Measurements from ENCODE around the gene UTP14C.
"Not testable (repeated sequence)": the region's sequence is repeated elsewhere in the genome, so short reads cannot be mapped to it uniquely, and the experiment has no call there.

UTP14C gene, protein sequence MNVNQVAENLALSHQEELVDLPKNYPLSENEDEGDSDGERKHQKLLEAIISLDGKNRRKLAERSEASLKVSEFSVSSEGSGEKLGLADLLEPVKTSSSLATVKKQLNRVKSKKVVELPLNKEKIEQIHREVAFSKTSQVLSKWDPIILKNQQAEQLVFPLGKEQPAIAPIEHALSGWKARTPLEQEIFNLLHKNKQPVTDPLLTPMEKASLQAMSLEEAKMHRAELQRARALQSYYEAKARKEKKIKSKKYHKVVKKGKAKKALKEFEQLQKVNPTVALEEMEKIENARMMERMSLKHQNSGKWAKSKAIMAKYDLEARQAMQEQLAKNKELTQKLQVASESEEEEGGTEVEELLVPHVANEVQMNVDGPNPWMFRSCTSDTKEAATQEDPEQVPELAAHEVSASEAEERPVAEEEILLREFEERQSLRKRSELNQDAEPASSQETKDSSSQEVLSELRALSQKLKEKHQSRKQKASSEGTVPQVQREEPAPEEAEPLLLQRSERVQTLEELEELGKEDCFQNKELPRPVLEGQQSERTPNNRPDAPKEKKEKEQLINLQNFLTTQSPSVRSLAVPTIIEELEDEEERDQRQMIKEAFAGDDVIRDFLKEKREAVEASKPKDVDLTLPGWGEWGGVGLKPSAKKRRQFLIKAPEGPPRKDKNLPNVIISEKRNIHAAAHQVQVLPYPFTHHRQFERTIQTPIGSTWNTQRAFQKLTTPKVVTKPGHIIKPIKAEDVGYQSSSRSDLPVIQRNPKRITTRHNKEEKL

DNA sequence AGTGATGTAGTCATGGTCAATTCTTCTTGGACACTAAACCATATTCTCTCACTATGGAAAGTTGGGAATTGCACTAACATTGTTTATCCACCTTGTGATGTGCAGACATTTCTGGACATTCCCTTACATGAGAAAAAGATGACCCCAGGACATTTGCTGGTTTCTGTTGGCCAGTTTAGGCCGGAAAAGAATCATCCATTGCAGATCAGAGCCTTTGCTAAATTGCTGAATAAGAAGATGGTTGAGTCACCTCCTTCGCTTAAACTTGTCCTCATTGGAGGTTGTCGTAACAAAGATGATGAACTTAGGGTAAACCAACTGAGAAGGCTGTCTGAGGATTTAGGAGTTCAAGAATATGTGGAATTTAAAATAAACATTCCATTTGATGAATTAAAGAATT lies at the start of gene UTP14C:
Gene UTP14C, plus strand, starts transcription at position 211 of the 400 bp plus-strand sequence. CDS start 4,114 bp downstream, outside the sequence.
- DNase-seq: no peak

DNA sequence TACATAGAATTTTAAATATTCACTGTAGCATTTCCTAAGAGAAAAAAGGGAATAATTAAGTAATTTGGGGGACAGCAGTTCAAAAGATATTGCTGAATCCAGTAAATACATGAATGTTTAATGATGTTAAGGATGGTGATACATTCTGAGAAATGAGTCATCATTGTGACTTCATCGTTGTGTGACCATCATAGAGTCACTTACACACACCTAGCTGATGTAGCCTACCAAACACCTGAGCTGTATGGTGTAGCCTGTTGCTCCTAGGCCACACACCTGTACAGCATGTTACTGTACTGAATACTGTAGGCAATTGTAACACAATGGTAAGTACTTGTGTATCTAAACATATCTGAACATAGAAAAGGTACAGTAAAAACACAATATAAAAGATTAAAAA lies 48.1 kb upstream of the UTP14C start:
- no peak for DNase-seq

DNA sequence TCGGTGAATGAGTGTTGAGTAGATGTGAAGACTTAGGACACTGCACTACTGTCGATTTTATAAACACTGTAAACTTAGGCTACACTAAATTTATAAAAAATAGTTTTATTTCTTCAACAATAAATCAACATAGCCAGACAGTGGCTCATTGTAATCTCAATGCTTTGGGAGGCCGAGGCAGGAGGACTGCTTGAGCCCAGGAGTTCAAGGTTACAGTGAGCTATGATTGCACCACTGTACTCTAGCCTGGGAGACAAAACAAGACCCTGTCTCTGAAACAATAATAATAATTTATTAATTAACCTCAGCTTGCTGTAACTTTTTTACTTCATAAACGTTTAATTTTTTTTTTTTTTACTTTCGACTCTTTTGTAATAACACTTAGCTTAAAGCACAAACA lies 47.6 kb upstream of the UTP14C start:
- DNase-seq: no peak

DNA sequence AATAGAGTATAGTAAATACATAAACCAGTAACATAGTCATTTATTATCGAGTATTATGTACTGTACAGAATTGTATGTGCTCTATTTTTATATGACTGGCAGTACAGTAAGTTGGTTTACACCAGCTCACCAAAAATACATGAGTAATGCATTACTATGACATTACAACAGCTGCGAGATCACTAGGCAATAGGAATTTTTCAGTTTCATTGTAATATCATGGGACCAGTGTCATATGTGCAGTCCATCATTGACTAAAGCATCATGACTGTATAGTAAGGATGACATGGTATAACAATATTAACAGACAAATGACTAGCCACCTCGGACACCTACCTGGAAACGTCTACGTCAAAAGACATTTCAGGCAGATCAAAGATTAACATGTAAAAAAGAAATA lies 46.9 kb upstream of the UTP14C start:
- no peak for DNase-seq

DNA sequence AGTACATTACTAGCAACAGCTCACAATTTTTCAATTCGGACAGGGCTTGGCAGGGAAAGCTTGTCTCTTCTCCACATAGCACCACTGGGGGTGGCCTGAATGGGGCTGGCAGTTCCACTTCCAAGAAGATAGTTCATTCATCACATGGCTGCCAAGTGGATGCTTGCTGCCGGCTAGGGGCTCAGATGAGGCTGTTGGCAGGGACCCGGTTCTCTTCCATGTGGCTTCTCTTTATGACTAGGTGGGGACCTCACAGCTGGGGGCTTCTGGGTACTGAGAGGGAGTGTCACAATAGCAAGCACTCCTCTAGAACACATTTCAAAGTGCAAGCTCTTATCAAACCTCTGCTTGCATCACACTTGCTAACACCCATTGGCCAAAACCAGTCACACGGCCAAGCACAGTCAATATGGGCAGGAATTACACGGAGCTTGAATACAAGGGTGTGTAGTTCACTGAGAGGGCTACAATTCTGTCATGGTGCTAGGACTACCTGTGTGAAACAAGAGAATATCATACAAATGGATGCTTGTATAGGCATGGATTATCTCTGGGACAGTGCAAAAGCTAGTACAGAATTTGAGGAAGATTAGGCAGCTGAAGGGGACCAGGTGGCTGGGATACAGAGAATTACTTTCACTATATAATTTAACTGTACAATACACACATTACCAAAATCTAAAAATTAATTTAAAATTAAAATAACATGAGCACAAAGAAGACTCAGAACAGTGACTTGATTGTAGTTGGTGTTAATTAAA lies 45.5 kb upstream of the UTP14C start:
- peak; percentile 95 for DNase-seq

DNA sequence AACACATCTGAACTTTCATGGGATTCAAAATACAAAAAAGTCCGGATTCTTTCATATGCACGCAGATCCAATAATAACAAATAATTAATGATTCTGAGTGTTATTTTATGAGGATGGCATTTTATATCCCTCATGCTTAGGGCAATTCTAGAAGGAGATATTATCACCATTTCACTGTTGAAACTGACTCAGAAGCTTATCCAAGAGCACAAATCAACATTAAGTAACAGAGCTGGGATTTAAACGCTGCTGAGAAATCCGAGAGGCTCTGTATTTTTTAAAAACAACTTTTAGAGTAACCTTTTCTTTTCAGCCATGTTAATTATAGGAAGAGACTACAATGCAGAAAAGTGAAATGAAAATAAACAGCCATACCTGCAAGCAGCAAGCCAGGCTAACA lies 43.6 kb upstream of the UTP14C start:
- peak; percentile 44 for DNase-seq

DNA sequence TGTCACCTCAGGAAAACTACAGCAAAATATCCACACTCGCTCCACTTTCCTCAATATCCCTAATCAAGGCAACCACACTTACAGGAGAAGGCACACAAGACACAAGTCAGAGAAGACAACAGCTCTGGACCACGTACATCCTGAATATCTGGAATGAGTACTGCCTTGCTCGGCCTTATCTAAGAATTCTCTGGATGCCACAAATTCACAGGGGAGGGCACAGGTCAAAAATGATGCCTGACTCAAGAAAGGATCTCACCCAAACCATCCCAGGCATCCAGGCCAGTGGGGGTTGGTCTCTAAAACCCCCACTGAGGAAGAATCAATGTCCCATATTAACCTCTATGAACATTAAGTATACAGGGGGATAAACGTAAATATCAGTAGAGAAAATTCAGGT lies 43.1 kb upstream of the UTP14C start:
- DNase-seq: no peak

DNA sequence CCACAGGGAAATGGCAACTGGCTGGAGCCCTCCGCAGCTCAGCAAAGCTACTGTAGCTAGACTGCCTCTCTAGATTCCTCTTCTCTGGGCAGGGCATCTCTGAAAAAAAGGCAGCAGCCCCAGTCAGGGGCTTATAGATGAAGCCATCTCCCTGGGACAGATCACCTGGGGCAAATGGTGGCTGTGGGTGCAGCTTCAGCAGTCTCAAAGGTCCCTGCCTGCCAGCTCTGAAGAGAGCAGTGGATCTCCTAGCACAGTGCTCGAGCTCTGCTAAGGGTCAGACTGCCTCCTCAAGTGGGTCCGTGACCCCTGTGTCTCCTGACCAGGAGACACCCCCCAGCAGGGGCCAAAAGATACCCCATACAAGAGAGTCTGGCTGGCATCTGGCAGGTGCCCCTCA lies 41.2 kb upstream of the UTP14C start:
- not testable (repeated sequence) for DNase-seq

DNA sequence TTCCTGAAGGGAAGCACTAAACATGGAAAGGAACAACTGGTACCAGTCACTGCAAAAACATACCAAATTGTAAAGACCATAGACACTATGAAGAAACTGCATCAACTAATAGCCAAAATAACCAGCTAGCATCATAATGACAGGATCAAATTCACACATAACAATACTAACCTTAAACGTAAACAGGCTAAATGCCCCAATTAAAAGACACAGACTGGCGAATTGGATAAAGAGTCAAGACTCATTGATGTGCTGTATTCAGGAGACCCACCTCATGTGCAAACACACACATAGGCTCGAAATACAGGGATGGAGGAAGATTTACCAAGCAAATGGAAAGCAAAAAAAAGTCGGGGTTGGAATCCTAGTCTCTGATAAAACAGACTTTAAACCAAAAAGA lies 39.6 kb upstream of the UTP14C start:
- not testable (repeated sequence) for DNase-seq

DNA sequence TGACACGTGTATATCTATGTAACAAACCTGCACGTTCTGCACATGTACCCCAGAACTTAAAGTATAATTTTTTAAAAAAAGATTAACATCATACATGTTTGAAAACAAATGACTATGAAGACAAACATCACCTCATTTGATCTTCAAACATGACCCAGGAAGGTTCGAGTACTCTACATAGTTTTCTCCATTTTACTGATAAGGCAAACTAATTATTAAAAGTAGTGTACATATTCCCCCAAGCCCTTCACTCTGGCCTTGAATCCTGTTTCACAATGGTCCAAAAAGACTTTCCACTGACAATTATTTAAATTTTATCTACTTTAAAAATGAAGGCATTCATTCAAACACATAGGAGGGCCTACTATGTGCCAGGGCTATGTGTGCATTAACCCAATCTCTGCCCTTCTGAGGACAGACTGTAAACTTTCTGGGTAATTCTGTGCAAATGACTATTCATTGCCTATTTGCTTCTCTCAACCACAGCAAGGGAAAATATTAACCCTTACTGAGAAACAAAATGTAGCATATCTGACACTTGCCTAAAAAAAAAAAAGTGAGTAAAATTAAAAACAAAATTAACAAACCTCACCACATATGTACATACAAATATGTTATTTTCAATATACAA lies 35.4 kb upstream of the UTP14C start:
- DNase-seq: no peak

DNA sequence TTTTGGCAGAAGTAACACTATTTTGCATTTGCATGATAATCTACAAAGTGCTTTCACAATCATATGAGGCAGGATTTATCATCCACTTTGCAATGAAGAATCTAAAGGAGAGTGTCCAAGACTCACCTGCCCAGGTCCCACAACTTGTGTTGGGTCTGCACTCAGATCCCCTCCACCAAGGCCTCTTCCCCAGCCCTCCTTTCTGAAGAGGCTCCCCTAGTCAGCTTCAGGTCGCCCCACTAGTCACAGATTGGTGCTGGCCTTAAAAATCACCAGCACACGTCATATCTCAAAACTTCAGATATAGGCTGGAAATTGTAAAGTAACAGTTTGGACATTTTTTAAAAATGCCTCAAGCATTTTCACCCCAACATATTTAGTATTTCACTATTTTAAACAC lies 30.8 kb upstream of the UTP14C start:
- DNase-seq: peak; percentile 75

DNA sequence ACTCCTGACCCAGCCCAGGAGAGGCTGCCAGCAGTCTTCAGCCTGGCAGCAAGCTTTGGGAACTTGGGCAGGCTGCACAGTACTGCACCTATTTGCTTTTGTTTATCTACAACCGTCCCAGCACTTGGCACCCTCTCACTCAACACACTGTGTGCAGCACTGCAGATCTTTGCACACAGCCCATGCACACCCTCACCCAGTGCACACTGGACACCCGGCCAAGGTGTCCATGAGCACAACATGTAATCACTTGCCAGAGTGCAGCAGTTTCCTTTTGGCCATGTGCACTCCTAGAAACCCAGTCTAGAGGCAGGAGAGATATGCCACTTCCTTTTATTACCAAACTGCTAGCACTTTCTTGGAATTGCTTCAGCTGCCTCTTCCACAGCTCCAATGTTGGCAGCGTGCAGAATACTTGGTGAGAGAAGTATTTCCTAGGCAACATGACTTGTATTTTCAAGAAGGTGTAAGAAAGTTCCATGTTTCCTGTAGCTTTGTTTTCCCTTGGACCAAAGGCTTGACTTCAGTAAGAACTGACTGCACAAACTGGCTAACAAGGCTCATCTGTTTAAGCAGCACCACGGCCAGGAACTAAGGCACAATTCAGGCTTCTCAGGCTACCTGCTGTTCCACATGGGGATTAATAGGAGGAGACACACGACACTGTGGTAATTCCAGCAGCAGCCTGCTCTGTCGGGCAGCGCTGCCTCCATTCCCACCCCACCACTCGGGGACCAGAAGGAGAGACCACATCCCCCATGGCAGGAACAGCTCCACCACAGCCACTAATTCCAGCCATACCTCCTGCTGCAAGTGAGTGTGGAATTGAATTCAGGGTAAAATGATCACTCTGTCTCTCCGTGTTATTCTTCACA lies 28.6 kb upstream of the UTP14C start:
- peak; percentile 89 for DNase-seq

DNA sequence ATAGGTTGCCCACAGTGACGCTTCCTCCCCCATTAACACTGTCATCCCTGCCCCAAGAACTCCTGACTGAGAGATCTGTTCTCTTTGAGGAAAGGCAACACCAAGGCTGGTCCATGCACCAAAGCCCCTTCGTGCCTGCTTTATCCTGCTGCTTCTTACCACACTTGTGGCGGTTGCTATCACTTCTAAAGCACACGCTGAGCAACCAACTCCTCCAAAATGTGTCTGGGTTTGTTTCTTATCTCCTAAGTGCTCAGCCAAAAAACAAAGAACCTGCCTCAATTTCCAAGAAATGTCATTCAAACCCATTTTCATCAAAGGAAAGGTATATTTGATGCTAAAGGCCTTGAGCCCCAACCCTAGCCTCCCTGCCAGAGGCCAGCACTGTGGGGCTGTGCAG lies 27.9 kb upstream of the UTP14C start:
- DNase-seq: peak; percentile 89

DNA sequence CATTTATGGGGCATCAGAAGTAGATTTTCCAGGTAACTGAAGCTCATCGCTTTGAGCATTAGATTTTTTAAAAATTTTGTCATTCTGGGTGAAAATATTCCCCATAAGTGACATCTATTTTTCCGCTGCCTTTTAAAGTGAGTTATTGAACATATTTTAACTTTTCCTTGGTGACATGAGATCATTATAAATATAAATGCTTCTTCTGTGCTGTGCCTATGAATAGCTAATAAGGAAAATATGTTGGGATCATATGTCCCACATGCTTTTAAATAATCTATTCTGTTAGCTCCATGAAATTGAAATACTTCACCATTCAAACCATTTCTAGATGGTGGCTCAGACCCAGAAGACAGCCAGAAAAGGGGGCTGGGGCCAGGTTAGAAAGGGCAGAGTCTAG lies 27.3 kb upstream of the UTP14C start:
- DNase-seq: peak; percentile 28

DNA sequence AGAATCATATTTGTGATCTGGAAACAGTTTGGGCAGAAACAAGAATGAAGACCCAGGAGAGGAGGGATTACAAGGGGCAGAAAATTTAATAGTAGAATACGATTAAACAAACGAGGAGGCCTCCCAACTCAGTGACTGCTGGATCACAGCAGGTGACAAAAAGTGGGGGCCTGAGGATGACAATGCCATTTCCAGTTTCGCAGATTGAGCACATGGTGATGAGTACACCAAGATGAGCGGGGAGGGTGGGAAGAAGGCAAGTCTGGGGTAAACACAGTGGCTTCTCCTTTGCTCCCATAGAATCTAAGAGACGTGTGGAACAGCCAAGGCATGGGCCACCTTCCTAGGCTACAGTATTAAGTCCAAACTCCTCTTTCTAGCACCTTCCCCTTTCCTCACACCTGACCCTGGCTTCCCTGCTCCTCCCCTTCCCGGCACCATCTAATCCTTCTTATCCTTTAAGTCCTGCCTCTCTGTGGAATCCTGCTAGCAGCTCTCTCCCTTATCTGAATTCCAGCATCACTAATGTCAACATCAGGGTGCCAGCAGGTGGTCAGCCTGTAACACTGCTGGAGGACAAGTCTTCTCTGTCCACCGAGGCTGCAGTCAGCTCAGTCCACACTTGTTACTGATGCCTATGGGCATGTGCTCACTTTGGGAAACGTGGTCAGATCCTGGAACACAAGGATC lies 26.7 kb upstream of the UTP14C start:
- peak; percentile 43 for DNase-seq

DNA sequence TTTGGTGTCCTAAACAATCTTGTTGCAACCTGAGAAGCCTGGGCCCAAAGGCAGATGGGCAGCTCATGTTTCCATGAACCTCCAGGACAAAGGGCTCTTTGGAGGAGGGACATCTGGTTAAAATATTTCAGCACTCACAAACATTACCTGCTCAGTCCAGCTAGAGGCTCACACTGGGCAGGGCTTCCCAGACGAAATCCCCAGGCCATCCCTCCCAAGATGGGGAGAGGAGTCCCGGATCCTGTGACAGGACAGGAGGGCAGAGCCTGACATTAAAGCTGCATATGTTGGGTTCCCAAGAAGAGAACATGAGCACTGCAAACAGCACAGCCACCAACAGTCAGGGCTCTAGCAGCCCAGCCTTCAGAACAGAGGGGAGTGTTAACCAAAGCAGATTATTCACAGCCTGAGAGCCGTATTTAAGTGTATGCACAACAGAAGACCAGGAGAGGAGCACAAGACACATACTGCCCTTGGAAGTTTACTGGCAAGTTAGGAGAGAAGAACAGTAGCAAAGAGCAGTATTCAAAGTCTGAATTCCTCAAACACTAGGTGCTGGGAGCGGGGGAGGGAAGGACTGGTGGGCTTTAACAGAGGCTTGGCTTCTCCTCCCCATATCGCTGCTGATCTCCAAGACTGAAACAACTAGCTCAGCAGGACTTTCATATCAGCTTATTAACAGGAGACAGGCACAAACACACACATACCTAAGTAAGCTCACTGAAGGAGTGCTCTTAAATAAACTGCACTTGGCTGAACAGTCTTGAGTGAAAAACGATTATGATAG lies 25.6 kb upstream of the UTP14C start:
- DNase-seq: peak; percentile 60

DNA sequence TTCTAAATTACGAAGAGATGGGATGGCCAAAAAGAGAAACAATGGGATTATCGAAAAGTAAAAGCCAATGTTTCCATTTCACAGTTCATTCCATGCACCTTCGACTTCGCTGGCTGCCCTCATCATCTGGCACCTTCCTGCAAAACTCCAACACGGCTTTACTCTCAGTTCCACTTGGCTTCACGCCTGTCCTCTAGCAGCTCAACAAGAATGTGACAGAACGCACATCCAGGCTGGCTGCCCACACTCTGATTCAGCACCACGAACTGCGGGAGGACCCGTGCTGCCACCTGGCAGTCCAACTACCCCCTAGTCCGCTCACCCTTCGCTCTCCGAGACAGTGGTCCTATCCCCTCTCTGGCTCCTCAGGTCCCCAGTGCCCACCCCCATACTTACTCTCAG lies 25.0 kb upstream of the UTP14C start:
- no peak for DNase-seq

DNA sequence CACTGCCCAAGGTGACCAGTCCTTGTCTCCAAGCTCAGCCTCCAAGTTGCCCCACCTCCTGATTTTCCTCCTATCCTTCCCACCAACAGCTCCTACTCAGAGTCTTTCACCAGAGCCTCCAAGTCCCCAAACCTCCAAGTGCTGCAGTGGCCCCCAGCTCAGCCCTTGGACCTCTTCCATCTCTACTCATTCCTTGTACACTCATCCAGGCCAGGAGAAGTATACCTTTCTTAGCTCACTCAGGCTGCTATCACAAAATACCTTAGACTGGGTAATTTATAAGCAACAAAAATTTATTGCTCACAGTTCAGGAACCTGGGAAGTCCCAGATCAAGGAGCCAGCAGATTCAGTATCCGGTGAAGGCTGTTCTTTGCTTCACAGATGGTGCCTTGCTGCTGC lies 24.6 kb upstream of the UTP14C start:
- no peak for DNase-seq

DNA sequence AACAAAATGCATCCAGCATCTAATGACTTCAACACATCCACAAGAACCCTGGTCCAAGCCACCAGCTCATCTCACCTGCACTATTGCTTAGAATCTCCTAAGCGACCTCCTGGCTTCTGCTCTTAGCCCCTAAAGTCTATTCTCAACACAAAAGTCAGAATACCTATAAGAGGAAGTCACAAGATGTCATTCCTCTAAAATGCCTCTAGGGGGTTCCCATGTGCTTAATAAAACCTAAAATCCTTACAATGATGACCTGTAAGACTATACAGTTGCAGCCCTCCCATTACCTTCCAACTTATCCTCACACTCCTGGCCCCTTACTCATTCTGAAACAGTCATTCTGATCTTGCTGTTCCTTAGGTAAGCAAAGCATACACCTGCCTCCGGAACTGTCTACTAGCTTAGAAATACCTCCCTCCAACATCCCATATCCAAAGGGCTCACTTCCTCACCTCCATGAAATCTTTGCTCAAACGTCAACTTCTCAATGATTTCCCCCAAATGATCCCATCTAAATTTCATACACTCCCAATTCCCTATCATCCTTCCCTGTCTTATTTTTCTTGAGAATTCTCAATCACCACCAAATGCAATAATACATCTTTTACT lies 23.3 kb upstream of the UTP14C start:
- DNase-seq: peak; percentile 79

DNA sequence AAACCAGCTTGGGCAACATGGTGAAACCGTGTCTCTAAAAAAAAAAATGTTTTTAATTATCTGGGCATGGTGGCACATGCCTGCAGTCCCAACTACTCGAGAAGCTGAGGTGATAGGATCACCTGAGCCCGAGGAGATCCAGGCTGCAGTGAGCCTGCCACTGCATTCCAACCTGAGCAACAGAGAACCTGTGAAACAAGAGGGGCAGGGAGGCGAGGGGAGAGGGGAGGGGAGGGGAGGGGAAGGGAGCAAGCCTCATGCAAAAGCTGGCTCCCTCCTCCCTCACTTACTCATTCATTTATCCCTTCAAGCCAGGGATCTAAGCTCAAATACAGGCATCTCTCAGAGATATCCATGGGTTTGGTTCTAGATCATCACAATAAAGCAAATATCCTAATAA lies 22.1 kb upstream of the UTP14C start:
- DNase-seq: no peak
